HuH-7 (cell line): ENCODE measurements around the gene TMEM43.
A peak's percentile ranks its signal among the peaks of the same experiment; 100 is the strongest.

ENCODE experiments used
- DNase-seq: peaks from one replicate; pipeline ENCODE4 v3.0.0; 2011; ENCODE audit warnings: low spot score

TMEM43 gene

DNA sequence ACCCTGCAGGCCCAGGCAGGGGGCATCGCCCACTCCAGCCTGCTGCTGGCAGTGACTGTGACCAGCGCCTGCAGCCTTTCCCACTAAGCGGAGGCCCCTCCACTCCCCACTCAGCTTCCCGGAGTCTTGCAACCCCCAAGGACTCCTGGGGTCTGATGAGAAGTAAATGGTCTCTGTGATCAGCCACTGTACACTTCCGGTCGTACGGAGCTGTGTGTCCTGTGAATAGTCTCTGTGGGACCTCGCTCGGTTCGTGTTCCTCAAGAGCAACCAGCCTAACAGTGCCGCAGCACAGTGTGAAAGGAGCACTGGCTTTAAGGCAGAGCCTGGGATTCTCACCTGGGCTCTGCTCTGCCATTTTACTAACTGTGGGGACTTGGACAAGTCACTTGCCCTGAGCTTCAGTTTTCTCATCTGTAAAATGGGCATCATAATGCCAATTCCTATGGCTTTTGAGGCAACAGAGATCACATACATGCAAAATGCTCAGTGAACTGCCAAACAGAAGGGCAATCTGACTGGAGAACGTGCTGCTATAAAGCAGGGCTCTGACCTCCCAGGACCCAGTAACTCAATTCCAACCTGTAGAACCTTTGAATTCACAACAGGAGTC lies 26.7 kb downstream of the TMEM43 start:
- no peak for DNase-seq

DNA sequence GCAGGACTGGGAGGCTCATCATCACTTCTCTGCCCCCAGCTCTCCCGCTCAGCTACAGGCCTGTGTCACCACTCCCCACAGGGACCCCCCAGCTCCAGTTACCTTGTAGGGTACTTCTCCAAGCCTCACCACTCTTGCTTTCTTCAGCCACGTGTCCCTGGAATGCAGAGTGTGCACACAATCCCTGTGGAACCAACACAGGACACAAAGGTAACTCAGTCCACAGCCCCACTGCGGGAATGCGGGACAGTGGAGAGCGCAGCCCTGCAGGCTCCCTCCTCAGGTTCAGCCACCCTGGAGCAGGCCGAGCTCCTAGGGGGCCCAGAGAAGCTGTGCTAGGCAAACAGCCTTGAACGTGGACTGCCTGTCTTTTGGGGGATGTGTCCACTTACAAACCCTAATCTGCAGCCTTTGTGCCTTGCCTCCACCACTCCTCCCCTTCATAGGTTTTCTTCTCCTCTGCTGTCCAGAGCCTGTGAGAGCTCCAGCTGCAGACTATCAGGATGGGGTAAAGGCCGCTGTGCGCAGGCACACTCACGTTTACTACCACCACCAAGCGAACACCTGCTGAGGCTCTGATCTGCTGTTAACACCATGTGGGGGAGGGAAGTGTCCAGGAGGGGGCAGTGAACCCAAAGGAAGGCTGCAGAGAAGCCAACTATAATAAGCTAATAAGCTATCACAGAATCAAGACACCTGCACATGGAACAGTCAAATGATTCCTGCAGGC lies 27.5 kb downstream of the TMEM43 start:
- peak; percentile 46 for DNase-seq

DNA sequence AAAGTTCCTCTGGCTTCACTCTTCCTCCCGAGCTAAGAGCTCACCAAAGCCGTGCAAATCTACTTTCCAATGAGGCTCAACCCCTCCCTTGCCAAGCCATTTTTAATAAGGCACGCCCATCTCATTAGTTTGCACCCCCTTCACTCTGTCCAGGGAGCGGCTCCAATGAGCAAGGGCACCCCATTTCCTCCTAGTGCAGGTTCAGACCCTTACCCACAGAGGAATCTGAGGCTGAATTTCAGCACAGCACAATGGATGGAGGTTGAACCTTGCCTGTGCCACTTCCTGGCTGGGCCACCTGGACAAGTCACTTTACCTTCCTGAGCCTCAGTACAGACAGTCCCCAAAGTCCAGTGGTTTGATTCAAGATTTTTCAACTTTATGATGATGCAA lies 28.1 kb downstream of the TMEM43 start:
- no peak for DNase-seq

DNA sequence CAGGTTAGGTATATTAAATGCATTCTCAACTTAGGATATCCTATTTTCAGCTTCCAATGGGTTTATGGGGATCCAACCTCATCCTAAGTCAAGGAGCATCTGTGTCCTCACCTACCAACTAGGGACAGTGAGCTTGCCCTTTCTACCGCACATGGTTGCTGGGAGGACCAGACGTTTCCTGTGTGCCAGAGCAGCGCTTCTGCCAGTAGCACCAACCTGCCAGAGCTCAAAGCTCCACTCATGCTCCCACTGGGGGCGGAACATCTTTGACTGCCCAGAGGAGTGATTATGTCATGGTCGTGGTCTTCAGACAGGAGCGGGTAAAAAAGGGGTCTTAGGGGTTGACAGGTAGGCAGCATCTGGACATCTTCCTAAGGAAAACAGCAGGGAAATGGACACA lies 28.8 kb downstream of the TMEM43 start:
- no peak for DNase-seq

DNA sequence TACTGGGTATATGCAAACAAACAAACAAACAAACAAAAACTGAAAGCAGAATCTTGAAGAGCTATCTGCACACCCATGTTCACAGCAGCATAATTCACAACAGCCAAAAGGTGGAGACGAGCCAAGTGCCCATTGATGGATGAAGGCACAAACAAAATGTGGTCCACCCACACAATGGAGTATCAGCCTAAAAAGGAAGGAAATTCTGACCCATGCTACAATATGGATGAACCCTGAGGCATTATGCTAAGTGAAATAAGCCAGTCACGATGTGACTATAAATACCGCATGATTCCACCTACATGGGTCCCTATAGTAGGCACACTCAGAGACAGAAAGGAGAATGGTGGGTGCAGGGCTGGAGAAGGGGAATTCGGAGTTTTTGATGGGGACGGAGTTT lies 29.4 kb downstream of the TMEM43 start:
- no peak for DNase-seq

GRCh38 chr3:14154895-14155440 lies 30.1 kb downstream of the TMEM43 start:
- no peak for DNase-seq

- no peak for DNase-seq
Measured at GRCh38 chr3:14156201-14156600, 31.3 kb downstream of the TMEM43 start.

DNA sequence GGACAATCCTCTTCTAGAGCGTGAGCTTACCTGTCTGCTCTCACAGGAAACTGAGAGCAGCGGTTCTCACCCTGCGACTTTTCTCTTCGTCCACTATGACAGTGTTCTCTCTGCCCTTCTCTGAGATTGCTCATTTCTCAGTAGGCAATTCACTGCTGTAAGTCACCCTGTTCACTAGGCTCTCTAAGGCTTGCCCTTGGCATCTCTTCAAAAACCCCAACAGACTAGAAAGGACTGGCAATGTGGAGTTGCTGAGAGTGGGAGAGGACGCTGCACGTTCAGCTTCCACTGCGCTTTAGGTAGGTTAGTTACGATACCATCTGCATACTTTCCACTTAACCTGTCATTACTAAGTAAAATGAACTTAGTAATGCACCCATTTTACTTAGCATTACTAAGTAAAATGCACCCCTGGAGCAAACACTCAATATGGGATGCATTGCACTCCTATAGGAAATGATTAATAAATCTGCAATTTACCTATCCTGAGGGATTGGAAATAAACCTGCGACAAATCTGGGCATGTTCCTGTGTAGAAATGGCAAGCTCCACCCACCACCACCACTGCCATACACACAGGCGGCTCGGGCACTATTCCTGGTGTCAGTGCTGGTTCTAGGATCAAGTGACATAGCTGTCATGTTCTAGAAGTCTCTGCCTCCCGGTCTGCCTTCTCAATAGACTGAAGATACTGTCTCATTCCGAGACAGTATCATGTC lies 32.1 kb downstream of the TMEM43 start:
- DNase-seq = no peak

DNA sequence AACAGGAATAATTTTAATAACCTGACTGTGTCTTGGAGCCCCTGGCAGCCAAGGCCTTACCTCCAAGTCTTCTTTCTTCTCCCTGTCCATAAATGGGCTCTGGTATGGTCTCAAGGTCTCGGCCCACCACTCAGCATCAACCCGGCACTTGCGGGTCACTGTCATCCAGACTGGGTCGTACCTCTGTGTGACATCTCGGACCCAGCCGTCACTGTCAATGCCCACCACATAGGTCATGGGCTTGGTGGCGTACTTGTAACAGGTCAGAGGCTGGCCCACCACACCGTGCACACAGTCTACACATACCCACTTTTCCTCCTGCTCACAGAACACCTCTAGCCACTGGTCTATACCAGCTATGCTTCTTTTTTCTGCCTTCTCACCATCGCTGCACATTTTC lies 33.1 kb downstream of the TMEM43 start:
- DNase-seq = no peak

- no peak for DNase-seq
Measured at GRCh38 chr3:14158370-14158769, 33.5 kb downstream of the TMEM43 start.

GRCh38 chr3:14159426-14159825 lies 34.6 kb downstream of the TMEM43 start:
- no peak for DNase-seq

DNA sequence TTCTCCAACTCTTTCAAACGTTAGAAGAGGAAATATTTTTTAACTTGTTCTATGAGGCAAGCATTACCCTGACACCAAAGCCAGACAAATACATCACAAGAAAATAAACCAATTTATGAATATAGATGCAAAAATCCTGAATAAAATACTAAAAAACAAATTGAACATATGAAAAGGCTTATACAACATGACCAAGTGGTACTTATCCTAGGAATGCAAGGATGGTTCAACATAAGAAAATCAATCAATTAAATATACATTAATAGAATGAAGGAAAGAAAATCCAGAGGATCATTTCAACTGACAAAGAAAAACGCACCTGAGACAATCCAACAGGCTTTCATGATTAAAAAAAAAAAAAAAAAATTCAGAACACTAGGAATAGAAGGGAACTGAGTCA lies 36.4 kb downstream of the TMEM43 start:
- DNase-seq = no peak

- DNase-seq = no peak
Measured at GRCh38 chr3:14162178-14162577, 37.3 kb downstream of the TMEM43 start.

- no peak for DNase-seq
Measured at GRCh38 chr3:14166877-14167603, 42.2 kb downstream of the TMEM43 start.

GRCh38 chr3:14169435-14169834 lies 44.6 kb downstream of the TMEM43 start:
- no peak for DNase-seq

- DNase-seq = no peak
Measured at GRCh38 chr3:14169871-14170270, 45.0 kb downstream of the TMEM43 start.

DNA sequence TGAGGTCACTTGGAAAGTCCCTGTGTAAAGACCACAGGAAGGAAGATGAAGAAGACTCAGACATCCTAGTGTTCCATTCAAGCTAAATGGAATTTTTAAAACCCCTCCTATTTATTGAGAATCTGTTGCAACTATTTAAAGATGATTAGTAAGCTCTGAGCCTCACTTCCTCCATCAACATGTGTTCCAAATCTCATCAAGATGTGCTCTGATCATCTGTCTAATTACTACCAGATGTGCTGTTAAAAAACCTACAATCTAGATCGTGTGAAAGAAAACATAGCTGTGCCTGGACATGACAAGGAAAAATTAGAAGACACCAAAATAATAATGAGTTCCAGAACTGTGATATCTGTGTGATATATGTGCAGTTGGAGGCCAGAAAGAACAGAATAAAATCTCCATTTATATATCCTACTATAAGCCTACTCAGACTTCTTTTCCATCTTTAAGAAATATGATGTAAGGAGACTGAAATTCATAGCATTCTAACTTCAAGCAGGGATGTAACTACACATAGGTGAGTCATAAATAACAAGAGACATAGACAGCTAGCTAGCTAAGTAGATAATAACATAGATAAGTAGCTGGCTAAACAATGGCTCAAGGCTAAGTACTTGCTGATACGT lies 45.8 kb downstream of the TMEM43 start:
- DNase-seq = no peak

- DNase-seq = no peak
Measured at GRCh38 chr3:14172496-14172895, 47.6 kb downstream of the TMEM43 start.

DNA sequence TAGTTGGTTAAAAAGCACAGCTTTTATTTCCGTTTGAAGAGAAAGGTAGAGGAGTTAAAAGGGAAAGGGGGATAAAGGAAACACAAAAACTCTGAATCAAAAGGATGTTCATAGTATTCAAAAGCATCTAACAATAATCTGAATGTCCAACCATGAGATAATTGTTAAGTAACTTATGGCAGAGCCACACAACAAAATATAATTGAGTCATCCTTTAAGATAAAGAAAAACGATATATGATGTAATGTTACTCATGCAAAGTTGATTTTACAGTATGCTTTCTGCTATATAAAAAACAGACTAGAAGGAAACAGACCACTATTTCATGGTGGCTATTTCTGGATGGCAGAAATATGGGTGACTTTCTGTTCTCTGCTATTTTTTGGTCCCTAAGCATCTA lies 49.6 kb downstream of the TMEM43 start:
- no peak for DNase-seq

GRCh38 chr3:14175383-14176037 lies 50.7 kb downstream of the TMEM43 start:
- no peak for DNase-seq

DNA sequence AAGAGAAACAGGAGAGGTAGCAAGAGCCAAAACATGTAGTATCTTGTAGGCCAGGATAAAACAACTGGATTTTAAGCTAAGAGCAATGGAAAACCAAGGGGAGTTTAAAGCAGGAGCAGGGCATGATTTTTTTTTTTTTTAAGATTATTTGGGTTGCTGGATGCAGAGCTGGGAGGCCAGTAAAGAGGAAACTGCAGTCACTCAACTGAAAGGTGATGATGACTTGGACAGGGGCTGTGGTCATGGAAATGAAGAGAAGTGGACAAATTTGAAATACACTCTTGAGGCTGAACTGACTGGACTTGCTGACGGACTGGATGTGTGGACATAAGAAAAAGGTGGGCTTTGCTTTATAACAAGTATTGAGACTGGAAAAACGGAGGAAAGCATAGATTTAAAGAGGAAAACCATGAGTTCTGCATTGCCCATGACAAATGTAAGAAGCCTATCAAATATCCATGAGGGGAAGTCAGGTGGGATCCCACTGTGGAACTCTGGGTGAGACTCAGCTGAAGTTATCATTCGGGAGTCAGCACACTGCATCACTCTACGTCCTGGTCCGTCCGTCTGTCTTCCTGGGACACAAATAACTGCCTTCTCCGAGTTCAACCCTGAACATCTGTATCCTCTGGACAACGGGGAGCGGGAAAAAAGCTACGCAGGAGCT lies 52.9 kb downstream of the TMEM43 start:
- DNase-seq = peak; percentile 35
